ENCODE results near the gene HSPA12A.

DNA sequence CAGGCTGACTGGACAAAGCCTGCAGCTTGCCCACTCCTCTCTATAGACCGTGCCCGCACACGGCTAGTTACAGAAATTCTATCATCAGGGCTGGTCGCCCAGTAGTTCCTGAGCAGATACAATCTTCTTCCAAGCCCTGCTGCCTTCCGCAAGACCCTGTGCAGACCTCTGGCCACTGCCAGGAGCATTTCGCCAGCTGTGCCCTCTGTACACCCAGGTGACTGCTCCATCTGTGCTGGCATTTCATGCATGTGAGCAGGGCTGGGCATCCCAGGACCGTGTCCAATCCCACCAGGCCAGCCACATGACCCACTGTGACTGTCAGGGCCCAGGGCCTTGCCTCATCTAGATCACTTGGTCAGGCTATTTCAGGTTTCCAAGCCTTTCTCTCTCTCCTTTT, 36.9 kb downstream of the HSPA12A start:
- TF ChIP-seq, protein P1, sequence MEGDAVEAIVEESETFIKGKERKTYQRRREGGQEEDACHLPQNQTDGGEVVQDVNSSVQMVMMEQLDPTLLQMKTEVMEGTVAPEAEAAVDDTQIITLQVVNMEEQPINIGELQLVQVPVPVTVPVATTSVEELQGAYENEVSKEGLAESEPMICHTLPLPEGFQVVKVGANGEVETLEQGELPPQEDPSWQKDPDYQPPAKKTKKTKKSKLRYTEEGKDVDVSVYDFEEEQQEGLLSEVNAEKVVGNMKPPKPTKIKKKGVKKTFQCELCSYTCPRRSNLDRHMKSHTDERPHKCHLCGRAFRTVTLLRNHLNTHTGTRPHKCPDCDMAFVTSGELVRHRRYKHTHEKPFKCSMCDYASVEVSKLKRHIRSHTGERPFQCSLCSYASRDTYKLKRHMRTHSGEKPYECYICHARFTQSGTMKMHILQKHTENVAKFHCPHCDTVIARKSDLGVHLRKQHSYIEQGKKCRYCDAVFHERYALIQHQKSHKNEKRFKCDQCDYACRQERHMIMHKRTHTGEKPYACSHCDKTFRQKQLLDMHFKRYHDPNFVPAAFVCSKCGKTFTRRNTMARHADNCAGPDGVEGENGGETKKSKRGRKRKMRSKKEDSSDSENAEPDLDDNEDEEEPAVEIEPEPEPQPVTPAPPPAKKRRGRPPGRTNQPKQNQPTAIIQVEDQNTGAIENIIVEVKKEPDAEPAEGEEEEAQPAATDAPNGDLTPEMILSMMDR (IDR thresholded peaks at IDR 0.05): no peak
- TF ChIP-seq POLR2AphosphoS5 (IDR thresholded peaks at IDR 0.05): no peak

All from esophagus muscularis mucosa (tissue), 3 donors.